NCI-H187 (cell line): Measurements from ENCODE around the gene CLCN1.

ENCODE experiments used
- DNase-seq, 2 experiments: peaks; one replicate each; lab custom pipeline; 2025; lab: John Stamatoyannopoulos, UW

CLCN1 gene

DNA sequence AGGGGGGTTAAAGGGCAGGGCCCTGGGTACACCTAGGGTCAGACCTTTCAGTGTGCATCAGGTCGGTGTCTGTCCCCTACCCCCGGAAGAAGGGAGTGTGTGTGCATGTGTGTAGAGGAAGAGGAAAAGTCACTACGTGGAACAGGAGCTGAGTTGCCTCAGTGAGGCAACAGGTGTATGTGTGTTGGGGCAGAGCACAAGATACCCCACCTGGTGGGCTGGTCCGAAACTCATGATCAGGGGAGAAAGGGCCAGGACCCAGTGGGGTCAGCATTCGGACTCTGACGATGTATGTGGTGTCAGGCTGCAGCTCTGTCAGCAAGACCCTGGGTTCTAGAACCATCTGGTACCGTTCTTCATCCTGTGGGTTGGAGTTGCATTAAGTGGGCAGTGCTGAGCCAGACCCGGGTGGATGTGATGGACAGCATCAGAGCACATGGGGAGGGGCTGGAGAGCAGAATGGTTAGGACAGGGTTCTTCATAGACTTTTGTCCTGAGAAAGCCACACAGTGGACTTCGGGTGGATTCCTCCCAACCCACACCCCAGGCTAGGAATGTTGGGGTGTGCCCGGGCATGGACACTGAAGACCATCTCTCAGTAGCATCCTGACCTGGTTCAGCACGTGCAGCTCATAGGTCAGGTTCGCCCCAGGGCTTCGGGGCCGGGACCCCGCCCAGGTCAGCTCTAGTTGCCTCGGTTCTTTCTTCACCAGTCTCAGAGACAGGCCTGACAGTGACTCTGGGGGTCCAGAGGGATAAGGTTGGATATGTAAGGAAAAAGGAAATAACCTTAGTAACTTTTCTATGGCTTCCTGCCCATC, 82.0 kb downstream of the CLCN1 start:
- DNase-seq: no peak

- DNase-seq: no peak
Measured at GRCh38 chr7:143398616-143399015, 82.7 kb downstream of the CLCN1 start.

DNA sequence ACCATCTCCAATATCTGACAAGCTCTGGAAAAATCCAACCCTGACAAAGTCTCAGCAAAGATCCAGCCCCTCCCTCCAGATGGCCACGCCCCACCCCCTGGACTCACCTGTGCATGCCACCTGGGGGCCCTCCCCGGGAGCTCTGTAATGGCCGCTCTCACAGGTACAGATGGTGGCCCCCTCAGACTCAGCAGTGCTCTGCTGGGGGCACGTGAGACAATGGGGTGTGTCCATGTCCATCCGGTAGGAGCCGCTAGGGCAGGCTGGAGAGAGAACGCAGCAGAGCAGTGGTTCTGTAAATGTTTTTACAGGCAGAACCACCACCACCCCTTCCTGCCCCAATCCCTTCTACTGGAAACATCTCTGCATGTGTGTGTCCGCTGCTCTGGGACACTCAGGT, 83.2 kb downstream of the CLCN1 start:
- no peak for DNase-seq

- DNase-seq: no peak
Measured at GRCh38 chr7:143399642-143400041, 83.7 kb downstream of the CLCN1 start.

DNA sequence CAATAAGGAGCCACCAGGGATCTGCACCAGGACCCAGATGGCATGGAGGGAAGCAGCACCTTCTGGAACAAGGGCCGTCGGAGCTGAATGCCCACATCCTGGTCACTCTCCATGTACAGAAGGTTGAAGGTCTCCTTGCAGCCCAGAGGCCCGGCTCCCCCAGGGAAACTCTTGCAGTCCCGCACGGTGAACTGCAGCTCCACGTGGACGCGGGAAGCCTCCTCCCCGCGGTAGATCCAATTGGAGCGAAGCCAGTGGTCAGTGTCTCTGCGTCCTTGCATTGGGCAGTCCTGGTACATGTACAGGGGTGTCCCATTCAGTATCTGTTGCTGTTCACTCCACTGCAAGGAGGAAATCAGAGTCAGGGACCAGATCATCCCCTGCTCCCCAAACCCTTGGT, 85.4 kb downstream of the CLCN1 start:
- no peak for DNase-seq
